ENCODE results near the gene SOX6. TPM values are rescaled to one million over a fixed set of nuclear protein-coding genes. Genes with fewer than 3 reads are reported as not detected.

The SOX6 gene
- polyA plus RNA-seq, 1 of the 3 experiments (the other 2 are of a cell fraction), result 0.03 TPM

DNA sequence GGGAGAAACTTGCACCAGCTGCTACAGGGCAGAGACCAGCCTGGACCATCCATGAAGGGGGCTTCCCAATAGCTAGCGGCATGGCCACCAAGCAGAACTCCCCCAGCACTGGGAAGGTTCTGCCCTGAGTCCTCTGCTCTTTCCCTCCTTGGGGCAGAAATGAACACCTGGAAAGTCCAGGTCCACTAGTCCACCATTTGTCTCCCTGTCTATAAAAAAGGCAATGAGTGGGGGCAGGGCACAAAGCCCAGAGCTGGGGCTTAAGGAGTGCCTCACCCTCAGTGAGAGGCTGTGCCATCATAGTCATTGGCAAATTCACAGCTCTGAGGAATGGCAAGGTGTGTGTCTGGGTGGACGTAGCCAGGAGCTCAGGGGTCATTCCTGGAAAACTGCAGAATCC is 420.3 kb downstream of the SOX6 start:
- WGBS (ENCODE audit: low lambda C conversion rate), result no CpG with 5 or more reads among the region's 2 CpGs
- H3K27me3 ChIP-seq (ENCODE audit: insufficient read depth), result no peaks in the 10 kb centered on the region; the same call in 1 of the 2 replicates
- no peaks in the 10 kb centered on the region for H3K36me3 ChIP-seq (replicated peaks in 1 of 2; ENCODE audit: control insufficient read depth in 1 of 2, insufficient read depth in 2 of 2, low read length in 1 of 2)
- H2AFZ ChIP-seq (ENCODE audit: low read depth), result no peak overlapping the region
- no peak overlapping the region for H3K27ac ChIP-seq (ENCODE audit: low read depth in 2 of 2, low read length in 1 of 2)
- no peaks in the 10 kb centered on the region for H3F3A ChIP-seq (replicated peaks; ENCODE audit: insufficient read depth)
- no peak overlapping the region for H3K4me3 ChIP-seq (ENCODE audit: low read depth in 2 of 2, low read length in 1 of 2)
- no peaks in the 10 kb centered on the region for H3K79me2 ChIP-seq (ENCODE audit: insufficient read depth)
- DNase-seq, result no peak
- no peak overlapping the region for H3K4me2 ChIP-seq
- H3K9me3 ChIP-seq, result no peaks in the 10 kb centered on the region
- CTCF ChIA-PET, result interaction anchor here (0.7 to 1.4 kb wide), 2 partner anchors 9 to 11 kb away, joined by 3 read pairs; no protein-coding TSS in a partner anchor
- POLR2A ChIA-PET, result no interaction called here
- H4K20me1 ChIP-seq (ENCODE audit: insufficient read depth), result no peaks in the 10 kb centered on the region
- no peaks in the 10 kb centered on the region for H3K4me1 ChIP-seq (ENCODE audit: control insufficient read depth in 1 of 2, insufficient read depth in 2 of 2, low read depth in 1 of 2, low read length in 1 of 2)
- TF ChIP-seq RFX5 (IDR thresholded peaks at IDR 0.05; ENCODE audit: low read length), result no peak
- no peak for TF ChIP-seq YY1 (IDR thresholded peaks at IDR 0.05; ENCODE audit: low read depth)
- no peak for TF ChIP-seq TEAD4 (IDR thresholded peaks at IDR 0.05; ENCODE audit: borderline replicate concordance, insufficient read depth)
- TF ChIP-seq RAD21 (IDR thresholded peaks at IDR 0.05; ENCODE audit: low read length), result no peak
- TF ChIP-seq, protein P1, sequence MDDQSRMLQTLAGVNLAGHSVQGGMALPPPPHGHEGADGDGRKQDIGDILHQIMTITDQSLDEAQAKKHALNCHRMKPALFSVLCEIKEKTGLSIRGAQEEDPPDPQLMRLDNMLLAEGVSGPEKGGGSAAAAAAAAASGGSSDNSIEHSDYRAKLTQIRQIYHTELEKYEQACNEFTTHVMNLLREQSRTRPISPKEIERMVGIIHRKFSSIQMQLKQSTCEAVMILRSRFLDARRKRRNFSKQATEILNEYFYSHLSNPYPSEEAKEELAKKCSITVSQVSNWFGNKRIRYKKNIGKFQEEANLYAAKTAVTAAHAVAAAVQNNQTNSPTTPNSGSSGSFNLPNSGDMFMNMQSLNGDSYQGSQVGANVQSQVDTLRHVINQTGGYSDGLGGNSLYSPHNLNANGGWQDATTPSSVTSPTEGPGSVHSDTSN (IDR thresholded peaks at IDR 0.05), result no peak
- no peak for TF ChIP-seq JUND (IDR thresholded peaks at IDR 0.05)
- no peak for TF ChIP-seq SIN3A (IDR thresholded peaks at IDR 0.05; ENCODE audit: borderline replicate concordance, low read depth, low read length)
- no peak for TF ChIP-seq FOXM1 (IDR thresholded peaks at IDR 0.05; ENCODE audit: low read depth)
- TF ChIP-seq, protein P2, sequence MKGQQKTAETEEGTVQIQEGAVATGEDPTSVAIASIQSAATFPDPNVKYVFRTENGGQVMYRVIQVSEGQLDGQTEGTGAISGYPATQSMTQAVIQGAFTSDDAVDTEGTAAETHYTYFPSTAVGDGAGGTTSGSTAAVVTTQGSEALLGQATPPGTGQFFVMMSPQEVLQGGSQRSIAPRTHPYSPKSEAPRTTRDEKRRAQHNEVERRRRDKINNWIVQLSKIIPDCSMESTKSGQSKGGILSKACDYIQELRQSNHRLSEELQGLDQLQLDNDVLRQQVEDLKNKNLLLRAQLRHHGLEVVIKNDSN (IDR thresholded peaks at IDR 0.05; ENCODE audit: borderline replicate concordance, low read depth), result no peak
- TF ChIP-seq, protein P3, sequence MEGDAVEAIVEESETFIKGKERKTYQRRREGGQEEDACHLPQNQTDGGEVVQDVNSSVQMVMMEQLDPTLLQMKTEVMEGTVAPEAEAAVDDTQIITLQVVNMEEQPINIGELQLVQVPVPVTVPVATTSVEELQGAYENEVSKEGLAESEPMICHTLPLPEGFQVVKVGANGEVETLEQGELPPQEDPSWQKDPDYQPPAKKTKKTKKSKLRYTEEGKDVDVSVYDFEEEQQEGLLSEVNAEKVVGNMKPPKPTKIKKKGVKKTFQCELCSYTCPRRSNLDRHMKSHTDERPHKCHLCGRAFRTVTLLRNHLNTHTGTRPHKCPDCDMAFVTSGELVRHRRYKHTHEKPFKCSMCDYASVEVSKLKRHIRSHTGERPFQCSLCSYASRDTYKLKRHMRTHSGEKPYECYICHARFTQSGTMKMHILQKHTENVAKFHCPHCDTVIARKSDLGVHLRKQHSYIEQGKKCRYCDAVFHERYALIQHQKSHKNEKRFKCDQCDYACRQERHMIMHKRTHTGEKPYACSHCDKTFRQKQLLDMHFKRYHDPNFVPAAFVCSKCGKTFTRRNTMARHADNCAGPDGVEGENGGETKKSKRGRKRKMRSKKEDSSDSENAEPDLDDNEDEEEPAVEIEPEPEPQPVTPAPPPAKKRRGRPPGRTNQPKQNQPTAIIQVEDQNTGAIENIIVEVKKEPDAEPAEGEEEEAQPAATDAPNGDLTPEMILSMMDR (IDR thresholded peaks at IDR 0.05), result no peak
- no peak for TF ChIP-seq TAF1 (IDR thresholded peaks at IDR 0.05; ENCODE audit: borderline replicate concordance, low read depth, low read length)
- no peak overlapping the region for H3K9ac ChIP-seq
- H3K9me2 ChIP-seq, result no peaks in the 10 kb centered on the region

DNA sequence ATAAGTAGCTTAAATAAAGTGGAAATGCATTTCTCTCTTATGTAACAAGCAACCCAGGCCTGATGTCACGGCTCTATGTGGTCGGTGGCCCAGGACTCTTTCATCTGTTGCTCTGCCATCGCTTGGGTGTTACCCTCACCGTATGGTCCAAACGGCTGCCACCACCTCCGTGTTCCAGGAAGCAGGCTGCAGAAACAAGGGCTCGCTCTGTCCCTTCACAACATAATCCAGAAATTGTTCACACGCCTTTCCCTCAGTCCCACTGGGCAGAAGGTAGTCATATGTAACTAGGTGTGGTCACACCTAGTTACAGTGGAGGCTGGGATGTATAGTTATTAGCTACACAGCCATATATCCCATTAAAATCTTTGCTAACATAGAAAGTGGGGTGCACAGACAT is 421.0 kb downstream of the SOX6 start:
- no peak overlapping the region for H2AFZ ChIP-seq (ENCODE audit: low read depth)
- no peaks in the 10 kb centered on the region for H3K4me1 ChIP-seq (ENCODE audit: control insufficient read depth in 1 of 2, insufficient read depth in 2 of 2, low read depth in 1 of 2, low read length in 1 of 2)
- H4K20me1 ChIP-seq (ENCODE audit: insufficient read depth), result no peaks in the 10 kb centered on the region
- no peaks in the 10 kb centered on the region; the same call in 1 of the 2 replicates for H3K27me3 ChIP-seq (ENCODE audit: insufficient read depth)
- no peaks in the 10 kb centered on the region for H3K79me2 ChIP-seq (ENCODE audit: insufficient read depth)
- H3K4me3 ChIP-seq (ENCODE audit: low read depth in 2 of 2, low read length in 1 of 2), result no peak overlapping the region
- H3K27ac ChIP-seq (ENCODE audit: low read depth in 2 of 2, low read length in 1 of 2), result no peak overlapping the region
- H3F3A ChIP-seq (replicated peaks; ENCODE audit: insufficient read depth), result no peaks in the 10 kb centered on the region
- no peak overlapping the region for H3K9ac ChIP-seq
- no peak overlapping the region for H3K4me2 ChIP-seq
- ChIA-PET POLR2A (no interaction called here), CTCF (interaction anchor here (1.4 kb wide), 1 partner anchor 8 kb away, joined by 3 read pairs; no protein-coding TSS in a partner anchor)
- WGBS (ENCODE audit: low lambda C conversion rate), result 39% methylated on average over 8 of the region's 8 CpGs
- H3K9me2 ChIP-seq, result no peaks in the 10 kb centered on the region
- no peaks in the 10 kb centered on the region for H3K9me3 ChIP-seq
- H3K36me3 ChIP-seq (replicated peaks in 1 of 2; ENCODE audit: control insufficient read depth in 1 of 2, insufficient read depth in 2 of 2, low read length in 1 of 2), result no peaks in the 10 kb centered on the region
- no peak for DNase-seq
- TF ChIP-seq, protein P4, sequence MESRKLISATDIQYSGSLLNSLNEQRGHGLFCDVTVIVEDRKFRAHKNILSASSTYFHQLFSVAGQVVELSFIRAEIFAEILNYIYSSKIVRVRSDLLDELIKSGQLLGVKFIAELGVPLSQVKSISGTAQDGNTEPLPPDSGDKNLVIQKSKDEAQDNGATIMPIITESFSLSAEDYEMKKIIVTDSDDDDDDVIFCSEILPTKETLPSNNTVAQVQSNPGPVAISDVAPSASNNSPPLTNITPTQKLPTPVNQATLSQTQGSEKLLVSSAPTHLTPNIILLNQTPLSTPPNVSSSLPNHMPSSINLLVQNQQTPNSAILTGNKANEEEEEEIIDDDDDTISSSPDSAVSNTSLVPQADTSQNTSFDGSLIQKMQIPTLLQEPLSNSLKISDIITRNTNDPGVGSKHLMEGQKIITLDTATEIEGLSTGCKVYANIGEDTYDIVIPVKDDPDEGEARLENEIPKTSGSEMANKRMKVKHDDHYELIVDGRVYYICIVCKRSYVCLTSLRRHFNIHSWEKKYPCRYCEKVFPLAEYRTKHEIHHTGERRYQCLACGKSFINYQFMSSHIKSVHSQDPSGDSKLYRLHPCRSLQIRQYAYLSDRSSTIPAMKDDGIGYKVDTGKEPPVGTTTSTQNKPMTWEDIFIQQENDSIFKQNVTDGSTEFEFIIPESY (IDR thresholded peaks at IDR 0.05; ENCODE audit: borderline replicate concordance, low read depth), result no peak
- TF ChIP-seq, protein P5, sequence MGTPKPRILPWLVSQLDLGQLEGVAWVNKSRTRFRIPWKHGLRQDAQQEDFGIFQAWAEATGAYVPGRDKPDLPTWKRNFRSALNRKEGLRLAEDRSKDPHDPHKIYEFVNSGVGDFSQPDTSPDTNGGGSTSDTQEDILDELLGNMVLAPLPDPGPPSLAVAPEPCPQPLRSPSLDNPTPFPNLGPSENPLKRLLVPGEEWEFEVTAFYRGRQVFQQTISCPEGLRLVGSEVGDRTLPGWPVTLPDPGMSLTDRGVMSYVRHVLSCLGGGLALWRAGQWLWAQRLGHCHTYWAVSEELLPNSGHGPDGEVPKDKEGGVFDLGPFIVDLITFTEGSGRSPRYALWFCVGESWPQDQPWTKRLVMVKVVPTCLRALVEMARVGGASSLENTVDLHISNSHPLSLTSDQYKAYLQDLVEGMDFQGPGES (IDR thresholded peaks at IDR 0.05; ENCODE audit: low read depth, low read length), result no peak
- TF ChIP-seq CHD2 (IDR thresholded peaks at IDR 0.05; ENCODE audit: low read length, partially characterized antibody) (no peak), MEF2A (IDR thresholded peaks at IDR 0.05; ENCODE audit: borderline replicate concordance, low read depth) (no peak), TCF12 (IDR thresholded peaks at IDR 0.05) (no peak), GABPA (IDR thresholded peaks at IDR 0.05; ENCODE audit: low read depth) (no peak), GATA2 (CRISPR knock-in tag; IDR thresholded peaks at IDR 0.05) (no peak), TEAD4 (IDR thresholded peaks at IDR 0.05; ENCODE audit: borderline replicate concordance, insufficient read depth) (no peak), TAF1 (IDR thresholded peaks at IDR 0.05; ENCODE audit: borderline replicate concordance, low read depth, low read length) (no peak)
- TF ChIP-seq, protein P1 (IDR thresholded peaks at IDR 0.05), result no peak
- TF ChIP-seq, protein P6, sequence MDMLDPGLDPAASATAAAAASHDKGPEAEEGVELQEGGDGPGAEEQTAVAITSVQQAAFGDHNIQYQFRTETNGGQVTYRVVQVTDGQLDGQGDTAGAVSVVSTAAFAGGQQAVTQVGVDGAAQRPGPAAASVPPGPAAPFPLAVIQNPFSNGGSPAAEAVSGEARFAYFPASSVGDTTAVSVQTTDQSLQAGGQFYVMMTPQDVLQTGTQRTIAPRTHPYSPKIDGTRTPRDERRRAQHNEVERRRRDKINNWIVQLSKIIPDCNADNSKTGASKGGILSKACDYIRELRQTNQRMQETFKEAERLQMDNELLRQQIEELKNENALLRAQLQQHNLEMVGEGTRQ (IDR thresholded peaks at IDR 0.05; ENCODE audit: borderline replicate concordance, low read depth, low read length), result no peak

Data from SK-N-SH (cell line).